Measurements from ENCODE around the gene INTS13.

INTS13 gene

DNA sequence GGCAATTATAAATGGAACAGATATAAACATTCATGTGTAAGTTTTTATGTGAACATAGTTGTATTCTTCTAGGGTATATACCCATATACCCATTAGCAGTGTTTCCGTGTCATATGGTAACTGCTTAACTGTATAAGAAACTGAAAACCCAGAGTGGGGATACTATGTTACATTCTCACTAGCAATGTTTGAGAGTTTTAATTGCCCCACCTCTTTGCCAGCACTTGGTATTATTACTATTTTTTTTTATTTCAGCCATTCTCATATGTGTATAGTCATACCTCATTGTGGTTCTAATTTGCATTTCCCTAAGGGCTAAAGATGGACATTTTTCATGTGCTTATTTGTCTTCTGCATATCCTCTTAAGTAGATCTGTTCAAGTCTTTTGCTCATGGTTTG lies 76.1 kb downstream of the INTS13 start:
- TF ChIP-seq, protein P1, sequence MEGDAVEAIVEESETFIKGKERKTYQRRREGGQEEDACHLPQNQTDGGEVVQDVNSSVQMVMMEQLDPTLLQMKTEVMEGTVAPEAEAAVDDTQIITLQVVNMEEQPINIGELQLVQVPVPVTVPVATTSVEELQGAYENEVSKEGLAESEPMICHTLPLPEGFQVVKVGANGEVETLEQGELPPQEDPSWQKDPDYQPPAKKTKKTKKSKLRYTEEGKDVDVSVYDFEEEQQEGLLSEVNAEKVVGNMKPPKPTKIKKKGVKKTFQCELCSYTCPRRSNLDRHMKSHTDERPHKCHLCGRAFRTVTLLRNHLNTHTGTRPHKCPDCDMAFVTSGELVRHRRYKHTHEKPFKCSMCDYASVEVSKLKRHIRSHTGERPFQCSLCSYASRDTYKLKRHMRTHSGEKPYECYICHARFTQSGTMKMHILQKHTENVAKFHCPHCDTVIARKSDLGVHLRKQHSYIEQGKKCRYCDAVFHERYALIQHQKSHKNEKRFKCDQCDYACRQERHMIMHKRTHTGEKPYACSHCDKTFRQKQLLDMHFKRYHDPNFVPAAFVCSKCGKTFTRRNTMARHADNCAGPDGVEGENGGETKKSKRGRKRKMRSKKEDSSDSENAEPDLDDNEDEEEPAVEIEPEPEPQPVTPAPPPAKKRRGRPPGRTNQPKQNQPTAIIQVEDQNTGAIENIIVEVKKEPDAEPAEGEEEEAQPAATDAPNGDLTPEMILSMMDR (IDR thresholded peaks at IDR 0.05; ENCODE audit: low read depth, low read length) = no peak
- TF ChIP-seq EZH2phosphoT487 (IDR thresholded peaks at IDR 0.05; ENCODE audit: low read depth) = no peak
- H2AFZ ChIP-seq (ENCODE audit: low read depth, low read length) = no peak overlapping the region
- no peak overlapping the region for H3K9ac ChIP-seq (ENCODE audit: low read length)
- no peaks in the 10 kb centered on the region; the same call in 1 of the 2 replicates for H3K27me3 ChIP-seq (ENCODE audit: low read depth, low read length)
- no peak overlapping the region for H3K27ac ChIP-seq (ENCODE audit: low read length)
- H3K4me3 ChIP-seq (ENCODE audit: low read length) = no peak overlapping the region
- no peaks in the 10 kb centered on the region for H3K79me2 ChIP-seq (ENCODE audit: low read length)
- no peaks in the 10 kb centered on the region; the same call in 1 of the 2 replicates for H3K4me1 ChIP-seq (ENCODE audit: low read length)
- no peaks in the 10 kb centered on the region for H3K36me3 ChIP-seq (replicated peaks; ENCODE audit: low read depth, low read length)
- no peak overlapping the region for H3K4me2 ChIP-seq (ENCODE audit: low read length)
- no peaks in the 10 kb centered on the region for H4K20me1 ChIP-seq (ENCODE audit: insufficient read depth, low read length)
- no peaks in the 10 kb centered on the region for H3K9me3 ChIP-seq (ENCODE audit: insufficient read depth, low read length)

DNA sequence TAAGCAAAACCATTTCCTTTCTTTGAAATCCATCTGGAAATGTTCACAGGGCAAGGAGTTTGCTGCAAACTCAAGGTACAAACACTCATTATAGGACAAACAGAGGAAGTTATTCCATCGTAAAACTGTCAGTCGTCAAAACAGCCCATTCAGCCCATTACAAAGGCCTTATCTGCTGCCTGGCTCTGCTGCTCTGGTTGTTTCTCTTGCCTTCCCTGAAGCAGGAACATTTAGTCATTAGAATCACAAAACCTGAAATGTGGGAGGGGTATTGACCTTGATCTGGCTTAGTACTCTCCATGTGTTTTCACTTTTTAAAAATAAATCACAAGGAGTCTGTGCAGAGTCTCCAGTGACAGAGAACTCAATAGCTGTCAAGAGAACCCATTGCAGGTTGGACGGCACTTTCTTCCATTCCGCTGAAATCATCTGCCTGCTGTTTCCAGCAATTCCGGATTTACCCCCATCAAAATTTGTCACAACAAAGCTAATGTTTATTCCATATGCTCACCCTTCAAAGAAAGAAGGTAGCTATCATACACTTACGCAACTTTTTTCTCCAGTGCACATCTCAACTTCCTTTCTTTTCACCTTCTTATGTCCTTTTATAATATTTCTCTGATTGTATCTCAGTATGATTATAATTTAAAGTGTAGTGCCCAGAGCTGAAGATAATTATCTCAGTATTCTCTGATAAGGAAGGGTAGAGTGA lies 80.2 kb downstream of the INTS13 start:
- H3K27me3 ChIP-seq (ENCODE audit: low read depth, low read length) = no peaks in the 10 kb centered on the region; the same call in 1 of the 2 replicates
- H3K4me3 ChIP-seq (ENCODE audit: low read length) = no peak overlapping the region
- no peak overlapping the region for H3K27ac ChIP-seq (ENCODE audit: low read length)
- no peak overlapping the region for H2AFZ ChIP-seq (ENCODE audit: low read depth, low read length)
- H3K79me2 ChIP-seq (ENCODE audit: low read length) = no peaks in the 10 kb centered on the region
- no peak overlapping the region for H3K4me2 ChIP-seq (ENCODE audit: low read length)
- TF ChIP-seq, protein P1 (IDR thresholded peaks at IDR 0.05; ENCODE audit: low read depth, low read length) = no peak
- no peak for TF ChIP-seq EZH2phosphoT487 (IDR thresholded peaks at IDR 0.05; ENCODE audit: low read depth)
- no peaks in the 10 kb centered on the region for H4K20me1 ChIP-seq (ENCODE audit: insufficient read depth, low read length)
- H3K9ac ChIP-seq (ENCODE audit: low read length) = no peak overlapping the region
- peaks cover 22% of the 10 kb centered on the region for H3K4me1 ChIP-seq (ENCODE audit: low read length)
- no peaks in the 10 kb centered on the region for H3K9me3 ChIP-seq (ENCODE audit: insufficient read depth, low read length)
- no peaks in the 10 kb centered on the region for H3K36me3 ChIP-seq (replicated peaks; ENCODE audit: low read depth, low read length)

DNA sequence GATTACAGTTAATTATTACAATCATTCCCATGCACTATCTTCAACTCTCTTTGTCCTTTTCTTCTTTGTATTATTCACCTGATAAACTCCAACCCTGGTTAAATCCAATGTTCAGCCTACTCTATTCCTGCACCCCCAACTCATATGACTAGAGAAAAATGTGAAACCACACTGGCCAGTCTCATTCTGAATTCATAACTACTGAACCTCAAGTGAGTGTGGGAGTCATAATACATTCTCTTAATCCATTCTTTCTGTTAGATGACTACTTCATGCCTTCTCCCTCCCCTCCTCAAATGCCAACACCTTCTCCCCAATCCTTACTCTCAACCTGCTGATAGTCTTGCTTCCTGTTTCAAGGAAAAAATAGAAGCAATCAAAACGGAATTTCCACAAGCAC lies 82.4 kb downstream of the INTS13 start:
- Histone ChIP-seq H3K27me3 (ENCODE audit: low read depth, low read length) (no peaks in the 10 kb centered on the region; the same call in 1 of the 2 replicates), H3K4me1 (ENCODE audit: low read length) (peaks cover 22% of the 10 kb centered on the region), H3K27ac (ENCODE audit: low read length) (no peak overlapping the region), H3K9ac (ENCODE audit: low read length) (no peak overlapping the region), H3K4me2 (ENCODE audit: low read length) (no peak overlapping the region; the same call in 1 of the 2 replicates), H3K79me2 (ENCODE audit: low read length) (no peaks in the 10 kb centered on the region), H4K20me1 (ENCODE audit: insufficient read depth, low read length) (no peaks in the 10 kb centered on the region), H3K9me3 (ENCODE audit: insufficient read depth, low read length) (no peaks in the 10 kb centered on the region), H3K36me3 (replicated peaks; ENCODE audit: low read depth, low read length) (no peaks in the 10 kb centered on the region), H2AFZ (ENCODE audit: low read depth, low read length) (no peak overlapping the region), H3K4me3 (ENCODE audit: low read length) (no peak overlapping the region)
- TF ChIP-seq, protein P1 (IDR thresholded peaks at IDR 0.05; ENCODE audit: low read depth, low read length) = no peak
- TF ChIP-seq EZH2phosphoT487 (IDR thresholded peaks at IDR 0.05; ENCODE audit: low read depth) = no peak

Measured in OCI-LY3 (cell line).